H1 (cell line): ENCODE data around the gene SESN3.

ENCODE experiments used
- BACH1 ChIP-seq: IDR thresholded peaks from 2 replicates; pipeline ENCODE4 v1.6.1; 2012; ENCODE audit warnings: low read length, improper control_type of control experiment
- CHD1 ChIP-seq: IDR thresholded peaks from 2 replicates; pipeline ENCODE4 v1.6.1; 2012; ENCODE audit warnings: low read depth, low read length, improper control_type of control experiment
- CTCF ChIP-seq, 3 experiments: IDR thresholded peaks; 1 replicate in 2 of 3; 2 replicates in 1 of 3; pipeline versions ENCODE4 v1.5.1 to v1.6.1; 2011; ENCODE audit warnings: low read length in 3 of 3, mild to moderate bottlenecking in 3 of 3, inconsistent platforms in 2 of 3, low read depth in 1 of 3, moderate library complexity in 1 of 3; ENCODE audit not compliant: insufficient read depth in 1 of 3; ENCODE audit errors: control extremely low read depth in 1 of 3
- EZH2 ChIP-seq: fragments of 200-600 bp; sonication (generic); IDR thresholded peaks from 2 replicates; pipeline ENCODE4 v1.7.1; 2012; ENCODE audit warnings: low read depth, mild to moderate bottlenecking, moderate library complexity, low read length, inconsistent platforms; ENCODE audit not compliant: severe bottlenecking
- POLR2A ChIP-seq, 2 experiments: IDR thresholded peaks; 1 replicate in 1 of 2; 2 replicates in 1 of 2; pipeline ENCODE4 v1.6.1; 2011; ENCODE audit warnings: low read depth in 2 of 2, low read length in 2 of 2, mild to moderate bottlenecking in 2 of 2; ENCODE audit errors: control extremely low read depth in 1 of 2
- RFX5 ChIP-seq: IDR thresholded peaks from 2 replicates; pipeline ENCODE4 v1.6.1; 2011; ENCODE audit warnings: low read depth, low read length, improper control_type of control experiment, borderline replicate concordance
- SP1 ChIP-seq: IDR thresholded peaks from 2 replicates; pipeline ENCODE4 v1.6.1; 2011; ENCODE audit warnings: low read depth, low read length
- TBP ChIP-seq: IDR thresholded peaks from 2 replicates; pipeline ENCODE4 v1.6.1; 2011; ENCODE audit warnings: low read depth, low read length, improper control_type of control experiment

- TF ChIP-seq CTCF (IDR thresholded peaks at IDR 0.05; ENCODE audit: control extremely low read depth in 1 of 3, insufficient read depth in 1 of 3, low read depth in 1 of 3, low read length in 3 of 3) (no peak), TBP (no peak), POLR2A (IDR thresholded peaks at IDR 0.05; ENCODE audit: control extremely low read depth in 1 of 2, low read depth in 2 of 2, low read length in 2 of 2) (no peak), SP1 (no peak), RFX5 (no peak), BACH1 (no peak), CHD1 (no peak), EZH2 (no peak)
Observed at GRCh38 chr11:95252586-95252985, 21.6 kb upstream of the SESN3 start.
